Ovary (tissue), 9 donors: ENCODE measurements around the gene SMIM11. TPM values are rescaled to one million over a fixed set of nuclear protein-coding genes. Genes with fewer than 3 reads are reported as not detected.
A peak's percentile ranks its signal among the peaks of the same experiment; 100 is the strongest.

ENCODE experiments used
- DNase-seq, 5 donors: peaks; one replicate each; pipeline ENCODE4 v3.0.0-alpha.2; 2019 to 2020
- H3K27ac ChIP-seq, 2 donors: fragments of 200-600 bp; one replicate each; pipeline versions ENCODE4 v1.5.1 to v1.8.0; 2019 to 2022
- H3K27me3 ChIP-seq: fragments of 200-600 bp; one replicate; pipeline ENCODE4 v1.8.0; 2022
- H3K36me3 ChIP-seq: fragments of 200-600 bp; sonication (generic); one replicate; pipeline ENCODE4 v1.5.1; 2019
- H3K4me1 ChIP-seq: one replicate; pipeline ENCODE4 v1.8.1; 2013; ENCODE audit warnings: mild to moderate bottlenecking, moderate library complexity; ENCODE audit not compliant: insufficient read depth
- H3K4me3 ChIP-seq: fragments of 200-600 bp; sonication (generic); one replicate; pipeline ENCODE4 v1.5.1; 2017
- H3K9me3 ChIP-seq, 2 donors: fragments of 200-600 bp in 1 of 2; sonication (generic) in 1 of 2; one replicate each; pipeline versions ENCODE4 v1.5.1 to v1.8.1; 2013 to 2019; ENCODE audit warnings: mild to moderate bottlenecking in 1 of 2, moderate library complexity in 1 of 2
- EP300 ChIP-seq: sonication (generic); formaldehyde crosslinking; IDR thresholded peaks from one replicate; pipeline ENCODE4 v1.6.1; 2017; ENCODE audit warnings: antibody characterized with exemption
- POLR2A ChIP-seq: fragments of 450-650 bp; IDR thresholded peaks from one replicate; pipeline ENCODE4 v1.6.1; 2017; ENCODE audit warnings: antibody characterized with exemption, mild to moderate bottlenecking, moderate library complexity
- WGBS, 3 donors: extraction: QIAGEN DNeasy Blood & Tissue Kit in 1 of 3; methylation state at CpG; one replicate each; pipeline versions ENCODE4 v1.1.5 to v1.1.7; 2013 to 2017; 5-methylcytosine and 5-hydroxymethylcytosine counted together
- intact Hi-C, 4 donors: fragments of 100-400 bp; cut with DNase I; formaldehyde crosslinking; loops; one replicate each; pipeline versions ENCODE4 v1.11.0 to v1.15.1; 2022 to 2023
- polyA plus RNA-seq, 2 donors: library from polyadenylated mRNA; stranded (reverse); fragments of 200-250 nt in 1 of 2; fragments of 350-450 nt in 1 of 2; fragmentation: Illumina TruSeq in 1 of 2; extraction: RNeasy Lipid Tissue Mini Kit (QIAGEN cat#74804) in 1 of 2; gene quantifications; one replicate each; pipeline ENCODE4 v1.2.3, GENCODE V29; 2013 to 2014
- total RNA-seq, 7 donors: library from RNA; depleted of rRNA in 2 of 7; stranded (reverse); fragments of >200 nt in 2 of 7; fragmentation: NEBNext Ultra II Directional in 3 of 7; extraction: Animal tissue kit (Norgen Biotek cat#: 25700) in 3 of 7; gene quantifications; one replicate each; pipeline versions ENCODE4 v1.1.0 to v1.2.4, GENCODE V29; 2016 to 2023
- TF ChIP-seq, protein P1 (sequence below), 3 donors: fragments of 450-650 bp in 2 of 3; fragments of 200-600 bp in 1 of 3; IDR thresholded peaks; one replicate each; pipeline versions ENCODE4 v1.5.1 to v1.8.0; 2016 to 2022; ENCODE audit warnings: antibody characterized with exemption in 3 of 3, mild to moderate bottlenecking in 1 of 3
- donor health status: DM: no; HTN: no; CAD: no; lungs with moderate emphysema.
- donor health status: DM: no; HTN: no; CAD: no.
- donor health status: Bipolar disorder and iron deficiency.
- donor health status: DM: yes; HTN: yes; CAD: no.
- donor health status: DM: no; HTN: no; CAD: no.
- donor health status: DM: yes; HTN: yes; CAD: no.

The SMIM11 gene
- total and polyA plus RNA-seq, 9 donors: 6.8 to 29.4 (median 11.5) TPM

DNA sequence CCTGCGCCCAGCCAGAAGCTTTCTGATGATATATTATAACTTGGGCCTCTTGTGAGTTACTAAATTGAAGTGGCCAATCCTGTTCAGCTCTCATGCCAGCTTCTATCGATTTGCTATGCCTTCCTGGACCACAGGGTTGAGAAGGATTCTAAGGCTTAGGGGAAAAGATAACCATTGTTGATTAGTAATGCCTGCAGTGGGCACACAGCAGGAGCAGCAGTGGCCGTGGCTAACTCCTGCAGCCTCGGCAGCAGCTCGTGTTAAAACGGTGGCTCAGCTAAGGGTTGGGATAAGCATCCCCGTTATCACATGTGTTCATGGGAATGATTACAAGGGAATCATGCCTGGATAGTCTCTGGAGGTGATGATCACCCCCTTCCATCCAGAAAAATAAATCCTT lies 32.0 kb upstream of the SMIM11 start:
- WGBS, 3 donors: 80 to 89% (median 82%) methylated on average over 7 of the region's 7 CpGs

DNA sequence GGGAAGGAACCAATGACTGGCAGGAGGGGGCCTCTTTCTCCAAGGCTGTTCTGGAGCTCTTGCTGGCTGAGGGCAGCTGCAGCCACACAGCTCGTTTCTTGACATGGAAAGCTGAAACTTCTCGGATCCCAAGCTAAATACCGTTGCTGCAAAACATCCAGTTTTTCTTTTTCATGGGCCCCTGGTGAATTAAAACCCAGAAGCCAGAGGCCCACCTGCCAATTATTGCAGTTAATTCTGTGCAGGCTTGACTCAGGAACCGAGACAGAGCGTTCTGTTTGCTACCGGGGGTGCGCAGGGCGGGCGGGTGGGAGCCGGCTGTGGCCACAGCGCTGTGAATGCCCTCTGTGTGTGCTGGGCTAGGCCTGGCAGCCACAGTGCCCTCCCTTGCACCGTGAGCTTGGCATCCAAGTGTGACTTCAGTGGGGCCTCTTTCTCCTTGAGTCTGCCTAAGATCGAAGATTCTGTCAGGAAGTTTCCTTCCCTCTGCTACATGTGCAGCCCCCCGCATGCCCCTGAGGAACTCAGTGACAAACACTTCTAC lies 31.4 kb upstream of the SMIM11 start:
- Histone ChIP-seq H3K9me3 (no peaks in the 10 kb centered on the region), H3K27ac (no peak overlapping the region), H3K36me3 (no peaks in the 10 kb centered on the region), H3K4me1 (peaks cover 5% of the 10 kb centered on the region), H3K27me3 (no peaks in the 10 kb centered on the region), H3K4me3 (no peak overlapping the region)
- intact Hi-C loops: loop anchor here in 1 of 4 donors (5.0 kb wide), 1 partner anchor 407 kb away; no protein-coding TSS in a partner anchor
- TF ChIP-seq EP300 (no peak), POLR2A (no peak)
- TF ChIP-seq, protein P1, sequence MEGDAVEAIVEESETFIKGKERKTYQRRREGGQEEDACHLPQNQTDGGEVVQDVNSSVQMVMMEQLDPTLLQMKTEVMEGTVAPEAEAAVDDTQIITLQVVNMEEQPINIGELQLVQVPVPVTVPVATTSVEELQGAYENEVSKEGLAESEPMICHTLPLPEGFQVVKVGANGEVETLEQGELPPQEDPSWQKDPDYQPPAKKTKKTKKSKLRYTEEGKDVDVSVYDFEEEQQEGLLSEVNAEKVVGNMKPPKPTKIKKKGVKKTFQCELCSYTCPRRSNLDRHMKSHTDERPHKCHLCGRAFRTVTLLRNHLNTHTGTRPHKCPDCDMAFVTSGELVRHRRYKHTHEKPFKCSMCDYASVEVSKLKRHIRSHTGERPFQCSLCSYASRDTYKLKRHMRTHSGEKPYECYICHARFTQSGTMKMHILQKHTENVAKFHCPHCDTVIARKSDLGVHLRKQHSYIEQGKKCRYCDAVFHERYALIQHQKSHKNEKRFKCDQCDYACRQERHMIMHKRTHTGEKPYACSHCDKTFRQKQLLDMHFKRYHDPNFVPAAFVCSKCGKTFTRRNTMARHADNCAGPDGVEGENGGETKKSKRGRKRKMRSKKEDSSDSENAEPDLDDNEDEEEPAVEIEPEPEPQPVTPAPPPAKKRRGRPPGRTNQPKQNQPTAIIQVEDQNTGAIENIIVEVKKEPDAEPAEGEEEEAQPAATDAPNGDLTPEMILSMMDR (IDR thresholded peaks at IDR 0.05): no peak
- WGBS, 3 donors: 80 to 89% (median 86%) methylated on average over 14 of the region's 14 CpGs
- no peak for DNase-seq

More for the DNA sequence above, 32.0 kb upstream of the SMIM11 start:
- Histone ChIP-seq H3K9me3 (no peaks in the 10 kb centered on the region), H3K4me1 (peaks cover 5% of the 10 kb centered on the region), H3K4me3 (no peak overlapping the region), H3K27ac (no peak overlapping the region), H3K36me3 (no peaks in the 10 kb centered on the region), H3K27me3 (no peaks in the 10 kb centered on the region)
- no peak for TF ChIP-seq POLR2A
- intact Hi-C loops: loop anchor here in 1 of 4 donors (5.0 kb wide), 1 partner anchor 406 kb away; no protein-coding TSS in a partner anchor
- DNase-seq: no peak

DNA sequence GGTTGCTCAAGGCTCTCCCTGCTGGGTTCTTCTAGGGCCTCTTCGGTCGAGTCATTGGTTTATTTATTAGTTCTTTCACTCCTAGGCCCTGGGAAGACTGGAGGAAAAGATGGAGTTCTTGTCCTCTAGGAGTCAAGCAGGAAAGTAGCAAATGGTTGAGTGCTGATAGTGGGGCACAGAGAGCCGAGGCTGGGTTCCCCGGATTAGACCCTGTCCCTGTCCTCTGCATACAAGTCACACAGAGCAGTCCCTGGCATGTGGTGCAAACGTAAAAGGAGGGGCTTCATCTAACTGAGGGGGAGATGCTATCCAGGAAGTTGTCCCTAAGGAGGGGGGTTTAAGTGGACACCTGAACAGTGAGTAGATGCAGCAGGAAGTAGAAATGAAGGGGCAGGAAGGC lies 30.7 kb upstream of the SMIM11 start:
- WGBS, 3 donors: 93 to 96% (median 95%) methylated on average over 5 of the region's 5 CpGs
- Histone ChIP-seq H3K27me3 (no peaks in the 10 kb centered on the region), H3K9me3 (no peaks in the 10 kb centered on the region), H3K4me3 (no peak overlapping the region), H3K36me3 (no peaks in the 10 kb centered on the region), H3K4me1 (peaks cover 5% of the 10 kb centered on the region), H3K27ac (no peak overlapping the region)
- intact Hi-C loops: loop anchor here in 1 of 4 donors (5.0 kb wide), 1 partner anchor 407 kb away; no protein-coding TSS in a partner anchor
- TF ChIP-seq, protein P1 (IDR thresholded peaks at IDR 0.05): no peak
- TF ChIP-seq EP300 (no peak), POLR2A (no peak)
- no peak for DNase-seq

DNA sequence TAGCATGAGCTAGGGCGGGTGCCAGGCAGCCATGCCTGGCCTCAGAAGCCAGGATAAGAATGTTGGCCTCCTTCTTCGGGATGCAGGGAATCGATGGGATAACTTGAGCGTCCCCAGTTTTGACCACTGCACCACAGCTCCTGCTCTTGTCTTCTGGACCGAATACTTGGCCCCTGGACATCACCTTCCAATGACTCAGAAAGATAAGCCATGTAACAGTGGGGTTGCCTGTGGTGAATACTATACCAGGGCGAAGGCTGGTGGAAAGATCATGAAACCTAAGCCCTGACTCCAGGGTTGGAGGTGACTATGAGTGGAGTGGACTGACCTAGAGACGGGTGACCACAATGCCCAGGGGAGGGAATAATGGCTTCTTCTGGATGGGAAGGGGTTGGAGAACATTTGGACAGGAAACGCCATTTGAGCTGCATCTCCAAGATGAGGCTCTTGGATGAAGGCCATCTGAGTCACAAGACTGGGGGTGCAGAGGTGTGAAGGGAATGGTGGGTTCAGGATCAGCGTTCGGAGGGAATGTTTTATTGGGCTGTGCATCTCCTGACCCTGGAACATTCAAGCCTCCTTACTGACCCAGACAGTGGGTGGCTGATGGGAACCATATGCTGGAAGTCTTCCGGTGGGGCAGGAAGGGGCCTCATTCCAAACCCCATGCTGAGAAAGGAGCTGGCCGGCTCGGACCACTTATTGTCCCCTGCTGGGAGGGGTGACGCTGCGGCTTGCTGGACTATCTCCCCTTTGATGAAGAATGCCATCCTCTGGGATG lies 30.0 kb upstream of the SMIM11 start:
- peak in 2 of 5 donors; percentile 13 to 43 for DNase-seq
- H3K4me1 ChIP-seq: peaks cover 5% of the 10 kb centered on the region
- intact Hi-C loops: loop anchor here (5.0 kb wide), 2 partner anchors 273 to 423 kb away; partner anchors contain the start of genes MRPS6 (in 1 of the 4) and SLC5A3 (in 1 of the 4)
- 54 to 58% (median 56%) methylated on average over 15 of the region's 15 CpGs for WGBS, 3 donors
- no peaks in the 10 kb centered on the region for H3K9me3 ChIP-seq
- peak overlapping the region in 1 of 2 donors; percentile 5 for H3K27ac ChIP-seq
- H3K27me3 ChIP-seq: no peaks in the 10 kb centered on the region
- no peaks in the 10 kb centered on the region for H3K36me3 ChIP-seq
- H3K4me3 ChIP-seq: no peak overlapping the region
- TF ChIP-seq EP300 (no peak), POLR2A (no peak)
- TF ChIP-seq, protein P1 (IDR thresholded peaks at IDR 0.05): no peak
